GM21367 (cell line): ENCODE results near the gene RIN1.
"Not testable (repeated sequence)": the region's sequence is repeated elsewhere in the genome, so short reads cannot be mapped to it uniquely, and the experiment has no call there.

Experiments used
- ATAC-seq: cut with Tn5 transposase; IDR thresholded peaks from one replicate; pipeline ENCODE4 v1.9.1; 2021; ENCODE audit not compliant: unreplicated experiment

RIN1 gene

GRCh38 chr11:66321606-66322005, 14.6 kb downstream of the RIN1 start:
- no peak for ATAC-seq

- ATAC-seq = not testable (repeated sequence)
Observed at GRCh38 chr11:66320748-66321147, 15.5 kb downstream of the RIN1 start.

- not testable (repeated sequence) for ATAC-seq
Observed at GRCh38 chr11:66320289-66320688, 15.9 kb downstream of the RIN1 start.

- ATAC-seq = no peak
Observed at GRCh38 chr11:66318600-66318970, 17.6 kb downstream of the RIN1 start.

GRCh38 chr11:66317723-66318599, 18.3 kb downstream of the RIN1 start:
- ATAC-seq = no peak

GRCh38 chr11:66317322-66317722, 18.9 kb downstream of the RIN1 start:
- ATAC-seq = no peak

GRCh38 chr11:66316849-66317251, 19.4 kb downstream of the RIN1 start, which contains the start of gene CD248:
Gene CD248 (minus strand): TSS chr11:66317044. CDS start chr11:66317027, 17 bp downstream.
- ATAC-seq = no peak

- ATAC-seq = no peak
Observed at GRCh38 chr11:66315921-66316811, 20.1 kb downstream of the RIN1 start.

GRCh38 chr11:66315498-66315885, 20.7 kb downstream of the RIN1 start:
- ATAC-seq = no peak

- no peak for ATAC-seq
Observed at GRCh38 chr11:66314561-66315497, 21.4 kb downstream of the RIN1 start.

GRCh38 chr11:66314186-66314501, 22.1 kb downstream of the RIN1 start:
- ATAC-seq = no peak

- ATAC-seq = no peak
Observed at GRCh38 chr11:66313321-66314185, 22.7 kb downstream of the RIN1 start.

- peak; percentile 57 for ATAC-seq
Observed at GRCh38 chr11:66312549-66313320, 23.5 kb downstream of the RIN1 start.

- ATAC-seq = peak; percentile 59
Observed at GRCh38 chr11:66311965-66312548, 24.2 kb downstream of the RIN1 start.

GRCh38 chr11:66311470-66311964, 24.7 kb downstream of the RIN1 start:
- ATAC-seq = no peak

- not testable (repeated sequence) for ATAC-seq
Observed at GRCh38 chr11:66310803-66311440, 25.3 kb downstream of the RIN1 start.

GRCh38 chr11:66310324-66310723, 25.9 kb downstream of the RIN1 start:
- ATAC-seq = no peak

- ATAC-seq = no peak
Observed at GRCh38 chr11:66309475-66309874, 26.8 kb downstream of the RIN1 start.
